ENCODE data around the gene TEX48. TPM values are rescaled to one million over a fixed set of nuclear protein-coding genes. Genes with fewer than 3 reads are reported as not detected.

TEX48 gene
- total and polyA plus RNA-seq, 2 experiments from 2014 or later = not detected

GRCh38 chr9:114690308-114690707, 8.3 kb upstream of the TEX48 start:
- TF ChIP-seq NANOG (IDR thresholded peaks at IDR 0.05; ENCODE audit: borderline replicate concordance) = no peak
- TF ChIP-seq ZNF331 (CRISPR knock-in tag; IDR thresholded peaks at IDR 0.05; ENCODE audit: low read depth) = no peak
- TF ChIP-seq ZNF114 (CRISPR knock-in tag; IDR thresholded peaks at IDR 0.05) = no peak
- TF ChIP-seq EZH2phosphoT487 (IDR thresholded peaks at IDR 0.05; ENCODE audit: unreplicated experiment) = no peak
- TF ChIP-seq EZH2 (IDR thresholded peaks at IDR 0.05; ENCODE audit: low read depth, unreplicated experiment) = no peak
- TF ChIP-seq STAT1 (IDR thresholded peaks at IDR 0.05; ENCODE audit: unreplicated experiment) = no peak
- no peak for TF ChIP-seq POLR2AphosphoS5 (IDR thresholded peaks at IDR 0.05; ENCODE audit: low read depth)
- TF ChIP-seq CREB1 (CRISPR knock-in tag; IDR thresholded peaks at IDR 0.05; ENCODE audit: low read depth) = no peak
- no peak for TF ChIP-seq JUNB (IDR thresholded peaks at IDR 0.05; ENCODE audit: unreplicated experiment)
- TF ChIP-seq, protein P1, sequence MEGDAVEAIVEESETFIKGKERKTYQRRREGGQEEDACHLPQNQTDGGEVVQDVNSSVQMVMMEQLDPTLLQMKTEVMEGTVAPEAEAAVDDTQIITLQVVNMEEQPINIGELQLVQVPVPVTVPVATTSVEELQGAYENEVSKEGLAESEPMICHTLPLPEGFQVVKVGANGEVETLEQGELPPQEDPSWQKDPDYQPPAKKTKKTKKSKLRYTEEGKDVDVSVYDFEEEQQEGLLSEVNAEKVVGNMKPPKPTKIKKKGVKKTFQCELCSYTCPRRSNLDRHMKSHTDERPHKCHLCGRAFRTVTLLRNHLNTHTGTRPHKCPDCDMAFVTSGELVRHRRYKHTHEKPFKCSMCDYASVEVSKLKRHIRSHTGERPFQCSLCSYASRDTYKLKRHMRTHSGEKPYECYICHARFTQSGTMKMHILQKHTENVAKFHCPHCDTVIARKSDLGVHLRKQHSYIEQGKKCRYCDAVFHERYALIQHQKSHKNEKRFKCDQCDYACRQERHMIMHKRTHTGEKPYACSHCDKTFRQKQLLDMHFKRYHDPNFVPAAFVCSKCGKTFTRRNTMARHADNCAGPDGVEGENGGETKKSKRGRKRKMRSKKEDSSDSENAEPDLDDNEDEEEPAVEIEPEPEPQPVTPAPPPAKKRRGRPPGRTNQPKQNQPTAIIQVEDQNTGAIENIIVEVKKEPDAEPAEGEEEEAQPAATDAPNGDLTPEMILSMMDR (conservative IDR thresholded peaks at IDR 0.05; ENCODE audit: low read depth in 2 of 2) = no peak
- TF ChIP-seq, protein P2, sequence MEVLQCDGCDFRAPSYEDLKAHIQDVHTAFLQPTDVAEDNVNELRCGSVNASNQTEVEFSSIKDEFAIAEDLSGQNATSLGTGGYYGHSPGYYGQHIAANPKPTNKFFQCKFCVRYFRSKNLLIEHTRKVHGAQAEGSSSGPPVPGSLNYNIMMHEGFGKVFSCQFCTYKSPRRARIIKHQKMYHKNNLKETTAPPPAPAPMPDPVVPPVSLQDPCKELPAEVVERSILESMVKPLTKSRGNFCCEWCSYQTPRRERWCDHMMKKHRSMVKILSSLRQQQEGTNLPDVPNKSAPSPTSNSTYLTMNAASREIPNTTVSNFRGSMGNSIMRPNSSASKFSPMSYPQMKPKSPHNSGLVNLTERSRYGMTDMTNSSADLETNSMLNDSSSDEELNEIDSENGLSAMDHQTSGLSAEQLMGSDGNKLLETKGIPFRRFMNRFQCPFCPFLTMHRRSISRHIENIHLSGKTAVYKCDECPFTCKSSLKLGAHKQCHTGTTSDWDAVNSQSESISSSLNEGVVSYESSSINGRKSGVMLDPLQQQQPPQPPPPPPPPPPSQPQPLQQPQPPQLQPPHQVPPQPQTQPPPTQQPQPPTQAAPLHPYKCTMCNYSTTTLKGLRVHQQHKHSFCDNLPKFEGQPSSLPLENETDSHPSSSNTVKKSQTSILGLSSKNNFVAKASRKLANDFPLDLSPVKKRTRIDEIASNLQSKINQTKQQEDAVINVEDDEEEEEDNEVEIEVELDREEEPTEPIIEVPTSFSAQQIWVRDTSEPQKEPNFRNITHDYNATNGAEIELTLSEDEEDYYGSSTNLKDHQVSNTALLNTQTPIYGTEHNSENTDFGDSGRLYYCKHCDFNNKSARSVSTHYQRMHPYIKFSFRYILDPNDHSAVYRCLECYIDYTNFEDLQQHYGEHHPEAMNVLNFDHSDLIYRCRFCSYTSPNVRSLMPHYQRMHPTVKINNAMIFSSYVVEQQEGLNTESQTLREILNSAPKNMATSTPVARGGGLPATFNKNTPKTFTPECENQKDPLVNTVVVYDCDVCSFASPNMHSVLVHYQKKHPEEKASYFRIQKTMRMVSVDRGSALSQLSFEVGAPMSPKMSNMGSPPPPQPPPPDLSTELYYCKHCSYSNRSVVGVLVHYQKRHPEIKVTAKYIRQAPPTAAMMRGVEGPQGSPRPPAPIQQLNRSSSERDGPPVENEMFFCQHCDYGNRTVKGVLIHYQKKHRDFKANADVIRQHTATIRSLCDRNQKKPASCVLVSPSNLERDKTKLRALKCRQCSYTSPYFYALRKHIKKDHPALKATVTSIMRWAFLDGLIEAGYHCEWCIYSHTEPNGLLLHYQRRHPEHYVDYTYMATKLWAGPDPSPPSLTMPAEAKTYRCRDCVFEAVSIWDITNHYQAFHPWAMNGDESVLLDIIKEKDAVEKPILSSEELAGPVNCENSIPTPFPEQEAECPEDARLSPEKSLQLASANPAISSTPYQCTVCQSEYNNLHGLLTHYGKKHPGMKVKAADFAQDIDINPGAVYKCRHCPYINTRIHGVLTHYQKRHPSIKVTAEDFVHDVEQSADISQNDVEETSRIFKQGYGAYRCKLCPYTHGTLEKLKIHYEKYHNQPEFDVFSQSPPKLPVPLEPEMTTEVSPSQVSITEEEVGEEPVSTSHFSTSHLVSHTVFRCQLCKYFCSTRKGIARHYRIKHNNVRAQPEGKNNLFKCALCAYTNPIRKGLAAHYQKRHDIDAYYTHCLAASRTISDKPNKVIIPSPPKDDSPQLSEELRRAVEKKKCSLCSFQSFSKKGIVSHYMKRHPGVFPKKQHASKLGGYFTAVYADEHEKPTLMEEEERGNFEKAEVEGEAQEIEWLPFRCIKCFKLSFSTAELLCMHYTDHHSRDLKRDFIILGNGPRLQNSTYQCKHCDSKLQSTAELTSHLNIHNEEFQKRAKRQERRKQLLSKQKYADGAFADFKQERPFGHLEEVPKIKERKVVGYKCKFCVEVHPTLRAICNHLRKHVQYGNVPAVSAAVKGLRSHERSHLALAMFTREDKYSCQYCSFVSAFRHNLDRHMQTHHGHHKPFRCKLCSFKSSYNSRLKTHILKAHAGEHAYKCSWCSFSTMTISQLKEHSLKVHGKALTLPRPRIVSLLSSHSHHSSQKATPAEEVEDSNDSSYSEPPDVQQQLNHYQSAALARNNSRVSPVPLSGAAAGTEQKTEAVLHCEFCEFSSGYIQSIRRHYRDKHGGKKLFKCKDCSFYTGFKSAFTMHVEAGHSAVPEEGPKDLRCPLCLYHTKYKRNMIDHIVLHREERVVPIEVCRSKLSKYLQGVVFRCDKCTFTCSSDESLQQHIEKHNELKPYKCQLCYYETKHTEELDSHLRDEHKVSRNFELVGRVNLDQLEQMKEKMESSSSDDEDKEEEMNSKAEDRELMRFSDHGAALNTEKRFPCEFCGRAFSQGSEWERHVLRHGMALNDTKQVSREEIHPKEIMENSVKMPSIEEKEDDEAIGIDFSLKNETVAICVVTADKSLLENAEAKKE (CRISPR knock-in tag; IDR thresholded peaks at IDR 0.05) = no peak
- no peak for TF ChIP-seq REST (IDR thresholded peaks at IDR 0.05; ENCODE audit: unreplicated experiment)
- no peak for TF ChIP-seq ETS1 (IDR thresholded peaks at IDR 0.05)
- H2AFZ ChIP-seq = no peak overlapping the region
- H3K4me3 Mint-ChIP-seq = no peak overlapping the region
- H3K9me2 ChIP-seq (ENCODE audit: insufficient read depth) = no peaks in the 10 kb centered on the region
- H3K27me3 ChIP-seq (ENCODE audit: insufficient read depth) = no peaks in the 10 kb centered on the region
- no peak overlapping the region for H3K4me3 ChIP-seq
- no peaks in the 10 kb centered on the region for H3K36me3 Mint-ChIP-seq (ENCODE audit: low read depth)
- H3K79me2 ChIP-seq (replicated peaks; ENCODE audit: insufficient read depth) = no peaks in the 10 kb centered on the region
- H3F3A ChIP-seq (replicated peaks; ENCODE audit: low read depth) = no peaks in the 10 kb centered on the region
- H3K4me1 ChIP-seq (ENCODE audit: insufficient read depth) = peaks cover 7% of the 10 kb centered on the region; the same call in 1 of the 2 replicates
- no peaks in the 10 kb centered on the region for H3K9me3 Mint-ChIP-seq
- H3K4me2 ChIP-seq = no peak overlapping the region
- peaks cover 7% of the 10 kb centered on the region; the same call in 2 of the 3 replicates for H3K4me1 Mint-ChIP-seq
- H3K27ac Mint-ChIP-seq = no peak overlapping the region
- ATAC-seq (no peak), DNase-seq (ENCODE audit: low spot score) (no peak)
- H3K27me3 Mint-ChIP-seq (ENCODE audit: insufficient read depth, low read depth, poor library complexity) = peaks cover 3% of the 10 kb centered on the region
- H3K36me3 ChIP-seq (ENCODE audit: insufficient read depth) = no peaks in the 10 kb centered on the region
- no peak overlapping the region for H3K27ac ChIP-seq (ENCODE audit: low read depth)
- no peaks in the 10 kb centered on the region; the same call in 1 of the 2 replicates for H4K20me1 ChIP-seq (replicated peaks; ENCODE audit: insufficient read depth)
